ENCODE results near the gene CD2AP. TPM values are rescaled to one million over a fixed set of nuclear protein-coding genes. Genes with fewer than 3 reads are reported as not detected.

CD2AP gene, protein sequence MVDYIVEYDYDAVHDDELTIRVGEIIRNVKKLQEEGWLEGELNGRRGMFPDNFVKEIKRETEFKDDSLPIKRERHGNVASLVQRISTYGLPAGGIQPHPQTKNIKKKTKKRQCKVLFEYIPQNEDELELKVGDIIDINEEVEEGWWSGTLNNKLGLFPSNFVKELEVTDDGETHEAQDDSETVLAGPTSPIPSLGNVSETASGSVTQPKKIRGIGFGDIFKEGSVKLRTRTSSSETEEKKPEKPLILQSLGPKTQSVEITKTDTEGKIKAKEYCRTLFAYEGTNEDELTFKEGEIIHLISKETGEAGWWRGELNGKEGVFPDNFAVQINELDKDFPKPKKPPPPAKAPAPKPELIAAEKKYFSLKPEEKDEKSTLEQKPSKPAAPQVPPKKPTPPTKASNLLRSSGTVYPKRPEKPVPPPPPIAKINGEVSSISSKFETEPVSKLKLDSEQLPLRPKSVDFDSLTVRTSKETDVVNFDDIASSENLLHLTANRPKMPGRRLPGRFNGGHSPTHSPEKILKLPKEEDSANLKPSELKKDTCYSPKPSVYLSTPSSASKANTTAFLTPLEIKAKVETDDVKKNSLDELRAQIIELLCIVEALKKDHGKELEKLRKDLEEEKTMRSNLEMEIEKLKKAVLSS
- total RNA-seq: 30.0 and 34.1 TPM in 2 replicates

DNA sequence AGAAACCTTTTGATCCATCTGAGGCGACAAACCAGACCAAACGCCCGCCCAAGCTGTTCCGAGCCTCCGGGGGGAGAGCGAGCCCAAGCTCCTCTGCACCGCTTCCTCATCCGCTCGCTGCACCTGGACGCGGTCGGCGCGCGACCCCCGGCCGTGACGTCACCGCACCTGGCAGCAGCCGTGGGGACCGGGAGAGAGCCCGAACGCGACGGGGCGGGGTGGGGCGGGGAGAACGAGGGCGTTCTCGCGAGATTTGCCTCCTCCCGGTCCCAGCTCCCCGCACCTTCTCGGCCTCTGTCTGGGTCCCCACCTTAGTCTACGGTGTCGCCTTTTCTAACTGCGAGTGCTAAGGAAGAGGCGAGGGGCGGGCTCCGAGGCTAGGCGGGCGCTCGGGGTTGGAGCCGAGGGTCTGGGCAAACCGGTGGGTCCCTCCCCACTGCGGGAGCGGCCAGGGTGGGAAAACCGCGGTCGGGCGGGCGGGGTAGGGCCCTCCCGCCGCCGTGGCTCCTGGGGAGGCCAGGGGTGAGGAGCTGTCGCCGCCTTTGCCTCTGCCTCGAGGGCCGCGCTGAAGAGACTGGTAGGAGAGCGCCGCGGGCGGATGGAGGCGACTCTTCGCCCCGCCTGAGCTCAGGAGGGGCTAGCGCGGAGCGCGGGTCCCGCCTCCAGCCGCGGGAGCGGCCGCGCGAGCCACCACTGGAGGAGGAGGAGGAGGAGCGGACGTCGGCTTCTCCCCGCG is at the start of gene CD2AP:
TSS of gene CD2AP (plus strand) at position 293 of the 736 bp plus-strand sequence. CDS start 456 bp downstream, outside the sequence.

Other genes with a start within 250 kb of the CD2AP start
- gene TNFRSF21, start 167.9 kb upstream of the CD2AP start, total RNA-seq: 2.0 and 5.8 TPM in 2 replicates
- gene ADGRF4, start 220.8 kb downstream of the CD2AP start, total RNA-seq: under 0.01 and 0.13 TPM in 2 replicates

Measured in aortic smooth muscle cell (primary cell).